Germinal center (tissue), 1 donor: Measurements from ENCODE around the gene SCFD2.
"Not testable (repeated sequence)": the region's sequence is repeated elsewhere in the genome, so short reads cannot be mapped to it uniquely, and the experiment has no call there.

ENCODE experiments used
- DNase-seq: peaks from one replicate; pipeline ENCODE4 v3.0.0; 2012; ENCODE audit warnings: mixed read lengths, low spot score

The SCFD2 gene

DNA sequence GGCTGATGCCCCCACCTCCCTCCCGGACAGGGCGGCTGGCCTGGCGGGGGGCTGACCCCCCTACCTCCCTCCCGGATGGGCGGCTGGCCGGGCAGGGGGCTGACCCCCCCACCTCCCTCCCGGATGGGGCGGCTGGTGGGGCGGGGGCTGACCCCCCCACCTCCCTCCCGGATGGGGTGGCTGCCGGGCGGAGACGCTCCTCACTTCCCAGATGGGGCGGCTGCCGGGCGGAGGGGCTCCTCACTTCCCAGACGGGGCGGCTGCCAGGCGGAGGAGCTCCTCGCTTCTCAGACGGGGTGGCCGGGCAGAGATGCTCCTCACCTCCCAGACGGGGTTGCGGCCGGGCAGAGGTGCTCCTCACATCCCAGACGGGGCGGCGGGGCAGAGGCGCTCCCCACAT lies 127.5 kb downstream of the SCFD2 start:
- not testable (repeated sequence) for DNase-seq

DNA sequence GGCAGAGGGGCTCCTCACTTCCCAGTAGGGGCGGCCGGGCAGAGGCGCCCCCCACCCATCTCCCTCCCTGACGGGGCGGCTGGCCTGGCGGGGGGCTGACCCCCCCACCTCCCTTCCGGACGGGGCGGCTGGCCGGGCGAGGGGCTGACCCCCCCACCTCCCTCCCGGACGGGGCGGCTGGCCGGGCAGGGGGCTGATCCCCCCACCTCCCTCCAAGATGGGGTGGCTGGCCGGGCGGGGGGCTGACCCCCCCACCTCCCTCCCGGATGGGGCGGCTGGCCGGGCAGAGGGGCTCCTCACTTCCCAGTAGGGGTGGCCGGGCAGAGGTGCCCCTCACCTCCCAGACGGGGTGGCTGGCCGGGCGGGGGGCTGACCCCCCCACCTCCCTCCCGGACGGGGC lies 128.1 kb downstream of the SCFD2 start:
- DNase-seq: not testable (repeated sequence)

DNA sequence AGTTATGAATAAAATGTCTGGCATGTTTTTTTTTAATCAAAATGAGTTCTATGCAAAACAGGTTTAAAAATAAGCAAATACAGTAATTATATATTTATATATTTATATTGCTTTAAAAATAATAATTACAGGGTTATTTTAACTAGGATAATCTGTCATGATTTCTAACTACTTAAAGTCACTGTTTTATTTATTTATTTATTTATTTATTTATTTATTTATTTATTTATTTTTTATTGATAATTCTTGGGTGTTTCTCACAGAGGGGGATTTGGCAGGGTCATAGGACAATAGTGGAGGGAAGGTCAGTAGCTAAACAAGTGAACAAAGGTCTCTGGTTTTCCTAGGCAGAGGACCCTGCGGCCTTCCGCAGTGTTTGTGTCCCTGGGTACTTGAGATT lies 129.2 kb downstream of the SCFD2 start:
- not testable (repeated sequence) for DNase-seq

GRCh38 chr4:53235547-53235946 lies 130.3 kb downstream of the SCFD2 start:
- DNase-seq: no peak

- no peak for DNase-seq
These were observed 131.2 kb downstream of the SCFD2 start for GRCh38 chr4:53234669-53235068.

DNA sequence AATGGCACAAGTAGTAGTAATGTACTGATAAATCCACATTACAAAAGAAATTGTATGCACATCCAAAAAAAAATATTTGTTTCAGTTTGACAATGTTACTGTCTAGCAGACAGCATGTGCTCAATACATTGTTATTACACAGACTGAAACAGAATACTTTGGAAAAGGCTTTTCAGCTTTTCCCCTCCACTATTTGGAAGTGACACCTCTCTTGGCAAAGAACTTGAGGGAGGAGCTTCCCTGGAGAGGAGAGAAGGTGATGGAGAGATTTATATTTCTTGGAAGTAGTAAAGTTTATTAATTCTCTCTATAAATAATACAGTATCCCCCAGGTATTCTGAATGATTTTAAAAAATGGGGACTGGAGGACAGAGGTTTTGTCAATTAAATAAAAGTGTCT lies 131.8 kb downstream of the SCFD2 start:
- no peak for DNase-seq

GRCh38 chr4:53233114-53233795 lies 132.6 kb downstream of the SCFD2 start:
- no peak for DNase-seq

GRCh38 chr4:53232371-53232770 lies 133.5 kb downstream of the SCFD2 start:
- no peak for DNase-seq

GRCh38 chr4:53228036-53228435 lies 137.8 kb downstream of the SCFD2 start:
- no peak for DNase-seq

DNA sequence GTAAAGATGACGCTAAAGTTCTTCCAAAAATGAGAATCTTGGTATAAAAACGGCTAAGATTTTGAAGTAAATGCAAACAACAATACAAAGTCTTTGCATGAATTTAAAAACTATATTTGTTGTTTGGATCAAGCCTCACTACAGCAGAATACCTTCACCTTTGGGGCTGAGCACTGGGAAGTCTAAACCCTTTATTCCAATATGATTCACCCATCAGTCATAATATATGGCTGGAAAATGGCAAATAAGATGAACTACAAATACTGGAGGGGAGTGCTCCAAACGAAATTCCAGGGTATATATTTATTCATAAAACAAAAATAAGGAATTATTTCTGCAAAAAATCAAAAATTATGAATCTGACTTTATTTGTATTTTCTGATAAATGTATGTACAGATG lies 138.4 kb downstream of the SCFD2 start:
- no peak for DNase-seq

DNA sequence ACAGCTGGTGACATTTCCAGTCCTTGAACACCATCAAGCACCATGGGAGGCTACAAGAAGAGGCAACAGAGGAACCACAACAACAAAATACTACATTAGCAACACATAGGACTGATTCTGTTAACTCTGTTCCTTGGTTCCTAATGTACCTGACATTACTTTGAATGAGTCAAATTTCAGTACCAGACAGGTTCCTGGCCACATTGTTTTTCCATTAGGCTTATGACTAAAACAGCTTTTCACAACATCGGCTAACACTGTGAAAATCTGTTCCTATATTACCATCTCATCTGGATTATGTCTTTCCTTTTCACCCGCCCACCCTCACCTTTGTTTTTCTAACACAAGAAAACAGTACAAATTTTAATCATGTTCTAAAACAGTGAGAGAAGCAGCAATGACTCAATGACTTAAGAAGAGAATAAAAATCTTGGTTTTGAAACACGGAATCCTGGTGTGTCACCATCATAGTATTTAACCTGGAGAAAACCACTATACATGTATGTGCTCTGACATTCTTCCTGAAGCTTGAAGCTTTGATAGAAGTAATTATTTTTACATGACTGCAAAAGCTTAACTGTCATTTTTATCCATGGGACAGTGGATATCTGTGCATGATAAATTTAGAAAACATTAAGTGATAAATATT lies 143.9 kb downstream of the SCFD2 start:
- no peak for DNase-seq

- not testable (repeated sequence) for DNase-seq
These were observed 146.7 kb downstream of the SCFD2 start for GRCh38 chr4:53219148-53219547.

- DNase-seq: no peak
These were observed 157.1 kb downstream of the SCFD2 start for GRCh38 chr4:53208753-53209152.

GRCh38 chr4:53205970-53206369 lies 159.9 kb downstream of the SCFD2 start:
- DNase-seq: no peak

DNA sequence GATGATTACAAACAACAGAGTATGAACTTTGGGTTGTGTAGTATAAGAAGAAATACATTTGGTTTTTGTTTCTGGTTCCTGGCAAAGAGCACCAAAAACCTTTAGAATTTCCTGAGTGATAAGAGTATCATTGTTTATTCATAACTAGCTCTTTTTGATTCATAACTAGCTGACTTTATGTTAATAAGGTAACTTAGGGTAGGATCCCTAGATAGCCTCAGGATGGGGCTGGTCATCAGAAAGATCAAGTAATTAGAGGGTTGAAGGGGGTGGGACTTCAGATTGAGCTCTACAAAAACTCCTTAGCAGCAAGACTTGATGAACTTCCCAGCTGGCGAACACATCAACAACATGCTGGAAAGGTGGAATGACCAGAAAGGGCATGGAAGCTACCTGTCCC lies 166.5 kb downstream of the SCFD2 start:
- no peak for DNase-seq

- DNase-seq: no peak
These were observed 168.1 kb downstream of the SCFD2 start for GRCh38 chr4:53197772-53198142.

GRCh38 chr4:53196882-53197771 lies 168.7 kb downstream of the SCFD2 start:
- DNase-seq: peak; percentile 51

DNA sequence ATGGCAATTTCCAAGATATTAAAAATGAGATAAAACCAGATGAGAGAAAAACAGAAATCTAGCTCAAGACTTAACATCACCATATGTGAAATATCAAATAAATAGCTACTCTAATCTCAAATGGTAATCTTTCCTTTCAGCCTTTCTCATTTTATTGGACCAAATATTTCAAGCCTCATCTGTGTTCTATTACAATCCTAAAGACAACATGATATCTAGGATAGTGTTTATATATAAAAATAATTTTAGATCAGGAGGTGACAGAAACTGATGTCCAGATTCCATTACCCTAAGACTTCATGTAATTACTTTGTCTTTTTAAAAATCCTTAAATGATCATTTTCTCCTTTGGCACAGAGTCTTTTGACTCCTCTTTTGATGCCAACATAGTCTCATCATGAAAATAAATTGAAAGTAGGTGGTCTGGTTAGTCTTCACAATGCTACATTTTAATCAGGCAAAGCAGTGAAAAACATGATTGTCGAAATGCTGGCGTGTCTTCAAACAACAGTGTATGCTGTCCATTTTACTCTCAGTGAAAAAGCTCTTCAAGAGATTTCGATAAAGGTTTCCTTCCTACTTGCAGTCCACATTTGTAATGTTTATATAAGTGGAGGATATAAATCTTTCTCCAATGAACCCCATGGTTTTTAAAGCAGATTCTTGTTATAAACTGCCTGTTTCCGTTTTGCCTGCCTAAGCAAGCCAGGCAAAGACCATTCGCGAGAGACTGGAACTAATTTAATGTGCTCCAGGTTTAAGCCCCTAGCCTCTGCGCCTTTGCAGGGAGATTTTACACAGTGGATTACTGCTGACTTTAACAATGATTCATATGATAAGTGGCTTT lies 169.8 kb downstream of the SCFD2 start:
- DNase-seq: no peak

- DNase-seq: no peak
These were observed 171.1 kb downstream of the SCFD2 start for GRCh38 chr4:53194727-53195126.

DNA sequence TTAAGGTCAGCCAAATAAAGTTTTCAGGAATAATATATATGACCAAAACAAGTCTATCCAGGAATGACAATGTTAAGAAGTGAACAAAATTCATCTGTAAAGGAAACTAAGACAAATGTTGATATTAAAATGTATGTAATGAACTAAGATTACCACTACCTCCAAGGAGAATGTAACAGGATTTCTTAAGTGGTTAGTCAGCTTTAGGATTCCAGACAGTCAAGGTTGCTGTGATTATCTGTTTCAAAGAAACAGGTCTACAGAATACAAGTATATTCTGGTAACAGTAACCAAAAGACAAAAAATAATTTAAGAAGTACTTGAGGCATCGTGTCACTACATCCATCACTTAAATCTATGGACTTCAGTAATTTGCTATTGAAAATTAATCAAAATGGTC lies 172.8 kb downstream of the SCFD2 start:
- no peak for DNase-seq

DNA sequence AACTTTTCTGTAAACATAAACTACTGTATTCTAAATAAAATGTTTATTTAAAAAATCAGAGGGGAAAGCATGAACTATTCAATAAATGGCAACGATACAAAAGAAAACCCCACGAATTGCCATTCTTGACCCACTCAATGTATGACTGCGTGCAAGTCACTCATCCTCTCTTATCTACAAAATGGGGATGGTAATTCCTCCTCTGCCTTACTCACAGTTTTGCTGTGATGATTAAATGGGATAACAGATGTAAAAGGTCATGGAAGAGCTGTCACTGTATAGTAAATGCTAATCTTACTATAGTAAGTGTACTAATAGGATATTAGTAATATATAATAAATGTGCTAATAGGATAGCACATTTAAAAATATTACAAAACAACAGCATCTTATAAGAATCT lies 173.4 kb downstream of the SCFD2 start:
- no peak for DNase-seq

DNA sequence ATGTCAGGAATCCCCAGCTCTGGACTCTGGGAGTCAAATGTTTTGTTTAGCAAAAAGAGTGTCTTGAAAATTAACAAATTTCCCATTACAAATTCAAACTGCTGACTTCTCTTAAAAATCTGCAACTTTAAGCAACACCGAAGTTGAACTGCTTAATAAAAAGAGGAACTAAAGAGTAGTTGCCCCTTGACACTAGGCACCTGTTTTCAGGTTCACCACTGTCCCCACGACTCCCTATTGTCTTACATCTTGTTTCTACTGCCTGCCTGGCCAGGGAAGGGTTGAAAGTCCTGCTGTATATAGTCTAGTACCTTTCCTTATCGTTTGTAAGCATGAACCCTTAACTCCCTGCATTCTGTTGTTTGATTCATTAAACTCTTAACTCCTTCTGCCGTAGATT lies 173.9 kb downstream of the SCFD2 start:
- DNase-seq: no peak
